ENCODE measurements around the gene PTGES3L.
"Not testable (repeated sequence)": the region's sequence is repeated elsewhere in the genome, so short reads cannot be mapped to it uniquely, and the experiment has no call there.

Gene PTGES3L

DNA sequence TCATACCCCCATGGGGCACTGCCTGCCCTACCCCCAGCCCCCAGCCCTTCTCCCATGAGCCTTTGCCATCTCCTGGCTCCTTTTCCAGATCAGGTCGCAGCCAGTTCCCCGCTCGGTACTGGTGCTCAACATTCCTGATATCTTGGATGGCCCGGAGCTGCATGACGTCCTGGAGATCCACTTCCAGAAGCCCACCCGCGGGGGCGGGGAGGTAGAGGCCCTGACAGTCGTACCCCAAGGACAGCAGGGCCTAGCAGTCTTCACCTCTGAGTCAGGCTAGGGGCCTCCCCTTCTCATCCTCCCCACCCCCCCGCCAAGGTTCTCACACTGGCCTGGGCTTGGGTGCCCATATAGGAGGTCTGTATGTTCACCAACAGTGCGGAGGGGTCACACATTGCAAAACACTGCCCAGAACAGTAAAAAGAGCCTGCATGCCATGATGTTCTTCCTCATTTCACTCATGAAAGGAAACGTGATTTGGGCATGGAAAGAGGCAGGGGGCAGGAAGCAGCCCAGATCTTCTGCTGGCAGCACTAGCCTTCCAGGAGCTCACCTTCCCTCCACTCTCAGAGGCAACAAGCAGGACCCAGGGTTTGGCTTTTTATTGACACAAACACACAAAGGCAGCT is 34.3 kb upstream of the PTGES3L start:
- DNase-seq: no peak

DNA sequence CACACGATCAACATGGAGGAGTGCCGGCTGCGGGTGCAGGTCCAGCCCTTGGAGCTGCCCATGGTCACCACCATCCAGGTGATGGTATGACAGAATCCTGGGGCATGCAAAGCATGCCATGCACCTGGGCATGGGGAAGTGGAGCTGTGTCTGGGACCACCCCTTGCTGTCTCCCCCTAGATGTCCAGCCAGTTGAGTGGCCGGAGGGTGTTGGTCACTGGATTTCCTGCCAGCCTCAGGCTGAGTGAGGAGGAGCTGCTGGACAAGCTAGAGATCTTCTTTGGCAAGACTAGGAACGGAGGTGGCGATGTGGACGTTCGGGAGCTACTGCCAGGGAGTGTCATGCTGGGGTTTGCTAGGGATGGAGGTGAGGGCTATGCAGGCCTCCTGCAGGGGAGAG is 33.4 kb upstream of the PTGES3L start:
- DNase-seq: no peak

DNA sequence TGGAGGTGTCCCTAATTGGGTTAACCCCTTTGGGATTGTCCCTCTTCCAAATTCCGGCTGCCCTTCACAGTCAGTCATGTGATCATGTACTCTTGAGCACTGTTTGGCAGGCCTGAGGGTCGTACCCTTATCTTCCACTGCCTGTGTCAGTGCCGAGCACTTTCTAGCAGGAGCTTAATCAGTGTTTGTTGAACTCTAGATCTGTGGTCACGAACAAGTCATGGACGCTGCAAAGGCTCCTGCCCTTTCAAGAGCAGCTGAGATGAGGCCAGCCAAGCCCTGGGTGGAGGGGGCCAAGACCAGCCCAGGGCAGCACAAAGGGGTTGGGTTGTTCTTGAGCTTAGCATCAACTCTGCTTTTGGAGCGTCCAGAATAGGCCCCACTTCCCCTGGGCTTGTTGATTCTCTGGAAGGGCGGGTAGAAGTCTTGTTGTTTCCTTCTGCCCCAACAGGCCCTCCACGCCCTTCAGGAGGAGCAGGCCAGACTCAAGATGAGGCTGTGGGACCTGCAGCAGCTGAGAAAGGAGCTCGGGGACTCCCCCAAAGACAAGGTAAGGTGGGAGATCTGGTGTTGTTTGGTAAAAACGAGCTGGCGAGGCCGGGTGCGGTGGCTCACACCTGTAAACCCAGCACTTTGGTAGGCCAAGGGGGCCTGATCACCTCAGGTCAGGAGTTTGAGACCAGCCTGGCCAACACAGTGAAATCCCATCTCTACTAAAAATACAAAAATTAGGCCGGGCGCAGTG is 32.0 kb upstream of the PTGES3L start:
- no peak for DNase-seq

DNA sequence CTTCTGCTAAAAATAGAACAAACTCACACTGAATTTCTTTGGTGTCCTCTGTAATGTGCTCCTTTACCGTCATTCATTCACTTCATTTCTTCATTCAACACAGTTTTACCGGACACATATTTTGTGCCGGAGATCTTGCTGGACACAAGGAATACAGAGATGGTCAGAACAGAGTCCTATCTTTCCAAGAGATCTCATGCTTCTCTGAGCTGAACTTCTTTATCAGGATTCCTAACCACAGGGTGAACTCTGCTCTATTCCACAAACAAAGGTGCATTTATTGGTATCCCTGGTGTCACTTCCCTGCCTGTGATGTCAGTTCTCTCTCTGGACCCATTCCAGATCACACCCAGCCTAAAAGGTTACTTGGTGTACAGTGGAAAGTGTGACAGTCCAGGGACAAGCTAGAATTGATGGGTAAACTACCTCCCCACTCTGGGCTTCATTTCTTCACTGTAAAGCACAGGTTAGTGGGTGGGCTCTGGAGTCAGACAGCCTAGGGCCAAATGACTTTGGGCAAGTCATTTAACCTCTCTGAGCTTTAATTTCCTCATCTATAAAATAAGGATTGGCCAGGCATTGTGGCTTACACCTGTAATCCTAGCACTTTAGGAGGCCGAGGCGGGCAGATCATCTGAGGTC is 30.9 kb upstream of the PTGES3L start:
- DNase-seq: no peak

DNA sequence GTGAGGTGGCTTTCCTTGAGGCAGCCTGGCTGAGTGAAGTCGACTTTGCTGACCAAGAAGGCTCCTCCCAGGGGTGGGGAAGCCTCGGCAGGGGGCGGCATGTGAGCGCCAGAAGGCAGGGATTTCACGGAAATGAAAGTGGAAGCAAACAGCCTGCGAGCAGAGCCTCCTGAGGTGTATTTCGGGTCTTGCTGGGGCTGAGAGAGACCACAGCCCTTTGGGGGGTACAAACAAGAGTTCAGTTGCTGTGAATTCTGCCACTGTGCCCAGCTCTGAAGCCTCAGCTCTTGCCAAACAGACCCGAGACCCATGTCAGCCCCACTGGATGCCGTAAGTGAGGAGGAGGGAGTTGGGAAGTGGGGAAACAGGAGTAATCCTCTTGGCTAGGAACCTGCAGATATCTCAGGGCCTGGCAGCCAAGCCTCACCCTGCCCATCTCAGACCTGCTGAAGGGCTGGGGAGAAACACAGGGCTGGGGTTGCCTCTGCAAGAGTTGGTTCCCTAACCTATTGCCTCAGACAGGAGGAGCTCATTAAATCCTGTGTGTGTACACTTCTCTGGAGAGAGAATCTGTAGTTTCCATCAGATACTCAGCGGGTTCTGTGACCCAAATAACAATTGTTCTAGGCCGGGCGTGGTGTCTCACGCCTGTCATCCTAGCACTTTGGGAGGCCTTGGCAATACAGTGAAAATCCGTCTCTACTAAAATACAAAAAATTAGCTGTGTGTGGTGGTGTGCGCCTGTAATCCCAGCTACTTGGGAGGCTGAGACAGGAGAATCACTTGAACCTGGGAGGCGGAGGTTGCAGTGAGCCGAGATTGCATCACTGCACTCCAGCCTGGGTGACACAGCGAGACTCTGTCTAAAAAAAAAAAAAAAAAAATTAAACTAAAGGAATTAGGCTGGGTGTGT is 27.0 kb upstream of the PTGES3L start, which contains the start of gene IFI35:
TSS of gene IFI35 (plus strand) at position 146 of the 913 bp plus-strand sequence. CDS start at position 310, 164 bp downstream.
- DNase-seq: peak; percentile 76

DNA sequence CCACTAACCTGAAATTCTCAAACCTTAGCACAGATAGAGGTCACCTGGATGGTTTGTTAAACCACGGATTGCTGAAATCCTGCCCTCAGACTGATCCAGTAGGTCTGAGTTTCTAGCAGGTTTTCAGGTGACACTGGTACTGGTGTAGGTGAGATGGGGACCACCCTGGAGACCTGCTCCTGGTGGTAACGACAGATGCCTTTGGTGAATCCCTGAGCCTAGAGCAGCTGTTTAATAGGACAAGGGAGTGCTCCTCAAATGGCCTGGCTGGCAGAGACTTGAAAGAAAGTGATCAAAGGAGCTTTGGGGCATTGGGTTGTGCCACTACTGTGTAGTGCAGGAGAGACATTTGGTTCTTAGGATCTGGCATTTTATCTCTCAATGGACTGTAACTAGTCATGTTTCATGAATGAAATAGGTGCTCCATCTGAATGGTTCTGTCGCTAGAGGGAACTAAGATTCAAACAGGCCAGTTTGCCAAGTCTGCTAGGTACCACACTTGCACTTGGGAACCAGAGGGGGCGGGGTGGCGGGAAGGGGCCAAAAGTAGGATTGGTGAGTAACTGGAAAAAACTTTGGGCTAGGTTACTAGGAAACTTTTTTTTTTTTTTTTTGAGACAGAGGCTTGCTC is 23.8 kb upstream of the PTGES3L start:
- no peak for DNase-seq

DNA sequence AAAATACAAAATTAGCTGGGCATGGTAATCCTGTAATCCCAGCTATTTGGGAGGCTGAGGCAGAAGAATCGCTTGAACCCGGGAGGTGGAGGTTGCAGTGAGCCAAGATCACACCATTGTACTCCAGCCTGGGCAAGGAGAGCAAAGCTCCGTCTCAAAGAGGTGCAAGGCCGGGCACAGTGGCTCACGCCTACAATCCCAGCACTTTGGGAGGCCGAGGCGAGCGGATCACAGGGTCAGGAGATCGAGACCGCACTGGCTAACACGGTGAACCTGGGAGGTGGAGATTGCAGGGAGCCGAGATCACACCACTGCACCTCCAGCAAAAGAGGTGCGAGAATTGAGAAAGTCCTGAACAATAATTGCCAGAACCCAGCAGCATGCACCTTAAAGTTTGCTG is 21.0 kb upstream of the PTGES3L start:
- DNase-seq: not testable (repeated sequence)

DNA sequence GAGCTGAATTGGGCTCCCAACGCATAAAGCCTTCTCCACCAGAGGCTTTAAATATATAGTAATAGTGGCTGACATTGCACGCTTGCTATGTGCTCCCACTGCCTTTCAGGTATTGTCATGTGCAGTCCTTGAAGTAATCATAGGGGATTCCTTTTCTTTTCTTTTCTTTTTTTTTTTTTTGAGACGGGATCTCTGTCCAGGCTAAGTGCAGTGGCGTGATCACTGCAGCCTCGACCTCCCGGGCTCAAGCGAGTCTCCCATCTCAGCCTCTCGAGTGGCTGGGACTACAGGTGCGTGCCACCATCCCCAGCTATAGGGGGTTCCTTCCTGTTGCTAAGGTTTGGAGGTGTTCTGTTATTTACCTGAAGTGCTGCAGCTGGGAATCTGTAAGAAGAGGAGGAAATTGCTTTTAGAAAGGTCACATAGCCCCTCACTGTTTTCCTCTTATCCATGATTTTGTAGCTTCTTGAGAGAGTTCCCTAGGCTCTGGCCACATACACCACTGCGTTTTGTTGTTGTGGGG is 19.2 kb upstream of the PTGES3L start:
- no peak for DNase-seq

DNA sequence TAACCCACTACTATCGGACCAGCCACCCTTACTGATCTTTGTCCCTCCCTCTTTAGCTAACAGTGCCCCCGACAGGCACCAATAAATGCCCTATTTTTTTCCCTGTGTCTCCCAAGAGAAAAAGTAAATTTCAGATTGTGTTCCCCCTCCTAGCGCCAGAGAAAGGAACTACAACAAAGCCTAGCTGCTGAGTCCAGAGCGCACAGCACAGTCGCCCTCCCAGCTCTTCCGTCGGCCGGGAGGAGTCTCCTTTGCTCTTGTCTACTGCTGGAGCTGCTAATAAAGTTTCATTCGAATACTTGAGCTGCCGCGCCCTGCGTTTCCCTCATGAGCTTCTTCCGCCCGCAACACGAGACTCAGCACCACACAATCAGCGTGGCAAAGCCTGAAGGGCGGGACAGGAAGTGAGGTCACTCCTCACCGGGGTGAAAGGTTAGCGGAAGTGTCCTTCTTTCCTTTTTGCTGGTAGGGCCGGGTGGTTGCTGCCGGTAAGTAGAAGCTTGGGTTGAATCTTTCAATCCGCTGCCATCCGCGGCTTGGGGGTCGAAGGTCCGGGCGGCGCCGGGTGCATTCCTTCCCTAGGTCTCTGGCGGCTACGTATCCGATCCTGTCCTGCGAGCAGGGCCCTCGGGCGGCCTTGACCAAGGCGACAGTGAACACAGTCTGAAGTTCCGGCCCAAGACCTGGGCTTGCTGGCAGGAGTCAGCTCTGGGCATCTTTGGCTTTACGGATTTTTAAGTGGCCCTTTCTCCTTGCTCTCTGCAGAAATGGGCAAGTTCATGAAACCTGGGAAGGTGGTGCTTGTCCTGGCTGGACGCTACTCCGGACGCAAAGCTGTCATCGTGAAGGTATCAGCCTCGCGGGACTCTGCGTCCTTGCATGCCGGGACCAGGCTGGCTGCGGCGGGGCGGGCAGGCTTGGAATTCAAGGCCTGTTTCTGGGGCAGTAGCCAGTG is 18.4 kb upstream of the PTGES3L start, which contains the start of gene RPL27:
TSS of gene RPL27 (plus strand) at position 436 of the 955 bp plus-strand sequence. CDS start at position 768, 332 bp downstream.
- DNase-seq: peak; percentile 99

DNA sequence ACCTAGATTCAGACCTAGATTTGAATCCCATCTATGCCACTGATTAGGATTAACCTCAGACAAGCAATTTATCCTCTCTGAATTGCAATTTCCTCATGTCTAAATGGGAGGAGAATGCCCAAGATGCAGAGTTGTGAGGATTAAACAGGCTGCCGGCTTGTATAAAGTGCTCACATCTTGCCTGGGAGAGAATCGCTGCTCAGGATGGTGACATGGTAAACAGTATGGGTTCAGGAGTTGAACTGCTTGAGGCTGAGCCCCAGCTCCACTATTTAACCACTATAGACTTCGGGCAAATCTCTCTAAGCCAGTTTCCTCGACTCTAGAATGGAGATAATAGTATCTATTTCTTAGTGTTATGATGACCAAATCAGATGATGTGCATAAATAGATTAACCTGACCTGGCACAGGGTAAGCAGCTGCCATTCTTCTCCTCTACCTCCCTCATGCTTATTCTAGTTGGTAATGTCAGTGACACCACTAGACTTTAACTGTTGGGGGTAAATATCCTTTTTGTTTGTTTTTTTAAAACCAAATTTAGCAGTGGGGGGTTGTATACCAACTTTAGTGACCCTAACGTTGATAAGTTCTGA is 17.6 kb upstream of the PTGES3L start:
- no peak for DNase-seq

DNA sequence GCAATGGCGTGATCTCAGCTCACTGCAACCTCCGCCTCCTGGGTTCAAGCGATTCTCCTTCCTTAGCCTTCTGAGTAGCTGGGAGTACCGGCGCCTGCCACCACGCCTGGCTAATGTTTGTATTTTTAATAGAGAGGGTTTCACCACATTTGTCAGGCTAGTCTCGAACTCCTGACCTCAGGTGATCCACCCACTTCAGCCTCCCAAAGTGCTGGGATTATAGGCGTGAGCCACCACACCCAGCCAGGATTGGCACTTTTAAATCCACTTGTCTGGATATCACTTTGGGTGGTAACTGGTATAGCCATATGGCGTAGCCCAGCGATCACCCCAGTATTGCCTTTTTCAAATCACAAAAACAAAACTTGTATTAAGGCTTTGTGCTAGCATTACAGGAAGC is 14.0 kb upstream of the PTGES3L start:
- DNase-seq: not testable (repeated sequence)

DNA sequence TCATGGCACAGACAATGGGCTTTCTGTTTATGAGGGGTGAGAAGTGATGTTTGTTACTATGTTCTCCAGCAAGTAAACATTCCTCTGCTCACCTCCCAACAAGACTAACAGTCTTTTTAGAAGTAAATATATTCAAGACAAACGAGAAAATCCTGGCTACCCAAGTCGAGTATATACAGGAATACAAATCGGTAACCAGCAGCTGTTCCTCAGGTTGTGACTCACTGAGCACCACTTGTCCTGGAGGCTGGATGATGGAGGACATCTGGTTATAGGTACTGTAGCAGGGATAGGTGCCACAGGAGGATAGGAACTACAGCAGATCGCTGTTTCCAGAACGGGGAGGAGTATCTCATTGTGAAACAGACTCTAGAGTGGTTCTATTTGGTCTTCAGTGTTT is 13.0 kb upstream of the PTGES3L start:
- no peak for DNase-seq

DNA sequence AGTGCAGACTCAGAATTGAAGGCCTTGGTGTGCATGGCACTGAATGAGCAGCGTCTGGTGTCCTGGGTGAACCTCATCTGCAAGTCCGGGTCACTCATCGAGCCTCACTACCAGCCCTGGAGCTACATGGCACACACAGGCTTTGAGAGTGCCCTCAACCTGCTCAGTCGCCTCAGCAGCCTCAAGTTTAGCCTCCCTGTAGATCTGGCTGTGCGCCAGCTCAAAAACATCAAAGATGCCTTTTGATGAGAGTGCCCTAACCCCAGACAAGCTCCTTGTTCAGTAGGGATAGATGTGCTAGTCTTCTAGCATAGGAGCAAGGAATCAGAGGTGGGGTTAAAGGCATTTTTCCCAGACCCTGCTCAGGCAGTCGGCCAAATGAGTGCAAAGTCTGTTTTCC is 11.6 kb upstream of the PTGES3L start:
- DNase-seq: no peak

DNA sequence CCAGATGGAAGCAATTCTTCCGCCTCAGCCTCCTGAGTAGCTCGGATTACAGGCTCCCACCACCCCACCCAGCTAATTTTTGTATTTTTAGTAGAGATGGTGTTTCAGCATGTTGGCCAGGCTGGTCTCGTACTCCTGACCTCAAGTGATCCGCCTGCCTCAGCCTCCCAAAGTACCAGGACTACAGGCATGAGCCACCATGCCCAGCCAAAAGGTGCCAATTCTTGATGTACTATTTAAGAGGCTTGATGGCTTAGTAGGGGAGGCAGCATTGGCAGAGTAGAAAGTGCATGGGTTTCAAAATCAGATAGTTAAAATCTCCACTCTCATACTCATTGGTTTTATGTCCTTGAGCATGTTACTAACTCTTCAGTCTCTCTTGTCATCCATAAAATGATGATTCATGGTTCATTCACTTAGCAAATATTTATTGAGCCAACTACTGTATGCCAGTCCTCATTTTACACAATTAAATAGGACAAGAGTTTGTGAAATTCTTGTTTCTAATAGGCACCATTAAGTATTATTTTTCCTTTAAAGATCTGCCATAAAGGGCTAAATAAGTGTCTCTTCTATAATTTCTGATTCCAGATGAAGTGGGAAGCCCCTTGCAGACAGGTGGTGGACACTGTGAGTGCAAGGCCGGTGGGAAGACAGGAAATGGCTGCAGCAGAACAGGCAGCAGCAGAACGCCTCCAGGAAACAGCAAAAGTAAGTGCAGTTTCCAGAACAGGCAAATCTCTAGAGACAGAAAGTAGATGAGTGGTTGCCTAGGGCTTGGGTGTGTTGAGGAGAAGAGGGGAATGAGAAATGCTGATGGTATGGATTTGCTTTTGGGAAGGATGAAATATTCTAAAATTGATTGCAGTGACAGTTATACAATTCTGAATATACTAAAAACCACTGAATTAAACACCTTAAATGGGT is 10.1 kb upstream of the PTGES3L start:
- DNase-seq: no peak

DNA sequence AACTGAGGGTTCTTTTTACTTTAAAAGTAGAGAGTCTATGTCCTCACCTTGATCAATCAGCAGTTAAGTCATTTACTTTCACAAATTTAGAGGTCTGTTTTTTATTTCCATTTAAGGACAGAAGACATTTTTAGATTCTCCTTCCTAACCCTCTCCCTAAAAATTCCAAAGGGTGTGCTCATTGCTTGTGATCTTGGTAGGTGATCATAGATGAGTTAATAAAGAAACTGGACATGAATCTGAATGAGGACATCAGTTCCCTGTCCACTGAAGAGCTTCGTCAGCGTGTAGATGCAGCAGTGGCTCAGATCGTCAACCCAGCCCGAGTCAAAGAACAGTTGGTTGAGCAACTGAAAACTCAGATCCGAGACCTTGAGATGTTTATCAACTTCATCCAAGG is 9.3 kb upstream of the PTGES3L start:
- no peak for DNase-seq

DNA sequence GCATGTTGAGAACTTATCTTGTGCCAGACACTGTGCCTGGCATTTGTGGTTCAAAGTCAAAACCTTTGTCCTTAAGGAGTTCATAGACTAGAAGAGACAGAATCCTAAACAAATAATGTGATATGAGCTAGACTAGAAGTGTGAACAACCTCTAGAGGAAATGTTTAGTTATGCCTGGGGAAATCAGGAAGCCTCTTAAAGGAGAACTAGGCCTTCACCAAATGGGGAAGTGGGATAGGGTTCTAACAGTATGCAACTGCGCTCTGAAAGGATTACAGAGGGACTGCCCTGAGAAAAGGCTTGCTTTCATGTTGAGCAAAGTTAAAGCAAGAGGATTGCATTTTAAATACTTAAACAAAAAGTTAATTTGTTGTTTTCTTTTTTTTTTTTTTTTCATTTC is 5.3 kb upstream of the PTGES3L start:
- DNase-seq: no peak

DNA sequence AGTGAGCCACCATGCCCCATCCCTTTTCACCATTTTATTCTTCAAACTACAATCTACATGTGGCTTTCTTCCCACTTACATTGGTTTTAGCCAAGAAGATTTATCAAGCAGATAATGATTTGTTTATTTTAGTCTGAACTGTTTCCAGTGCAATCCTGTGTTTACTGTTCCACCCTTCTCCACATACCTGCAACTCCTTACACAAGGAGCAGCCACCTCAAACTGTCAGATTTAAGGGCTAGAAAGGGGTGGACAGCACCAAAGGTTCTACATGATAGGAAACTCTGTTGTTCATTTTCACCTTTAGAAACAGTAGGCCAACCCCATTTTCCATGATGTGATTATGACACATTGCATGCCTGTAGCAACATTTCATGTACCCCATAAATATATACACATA is 2.4 kb upstream of the PTGES3L start:
- DNase-seq: no peak

DNA sequence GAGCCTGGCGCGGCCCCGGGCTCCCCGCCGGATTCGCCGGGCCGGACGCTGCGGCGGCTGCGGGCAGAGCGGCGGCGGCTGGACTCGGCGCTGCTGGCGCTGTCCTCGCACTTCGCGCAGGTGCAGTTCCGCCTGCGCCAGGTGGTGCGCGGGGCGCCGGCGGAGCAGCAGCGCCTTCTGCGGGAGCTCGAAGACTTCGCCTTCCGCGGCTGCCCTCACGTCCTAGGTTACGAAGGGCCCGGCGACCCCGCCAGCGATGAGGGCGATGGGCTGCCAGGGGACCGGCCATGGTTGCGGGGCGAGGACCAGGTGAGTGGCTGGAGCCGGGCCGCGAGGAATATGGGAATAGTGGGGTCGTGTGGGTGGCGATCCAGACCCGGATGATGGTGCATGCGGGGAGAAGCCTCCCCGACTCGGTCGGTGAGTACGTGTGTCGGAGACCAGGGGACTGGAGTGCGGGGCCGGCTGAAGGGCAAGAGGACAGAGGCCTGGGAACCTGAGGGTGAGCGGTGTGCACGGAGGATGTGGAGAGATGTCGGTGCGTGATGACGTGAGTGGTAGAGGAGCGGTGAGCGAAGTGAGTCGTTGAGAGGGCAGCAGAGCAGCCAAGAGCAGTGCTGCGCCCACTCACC is 1.0 kb upstream of the PTGES3L start:
- no peak for DNase-seq

DNA sequence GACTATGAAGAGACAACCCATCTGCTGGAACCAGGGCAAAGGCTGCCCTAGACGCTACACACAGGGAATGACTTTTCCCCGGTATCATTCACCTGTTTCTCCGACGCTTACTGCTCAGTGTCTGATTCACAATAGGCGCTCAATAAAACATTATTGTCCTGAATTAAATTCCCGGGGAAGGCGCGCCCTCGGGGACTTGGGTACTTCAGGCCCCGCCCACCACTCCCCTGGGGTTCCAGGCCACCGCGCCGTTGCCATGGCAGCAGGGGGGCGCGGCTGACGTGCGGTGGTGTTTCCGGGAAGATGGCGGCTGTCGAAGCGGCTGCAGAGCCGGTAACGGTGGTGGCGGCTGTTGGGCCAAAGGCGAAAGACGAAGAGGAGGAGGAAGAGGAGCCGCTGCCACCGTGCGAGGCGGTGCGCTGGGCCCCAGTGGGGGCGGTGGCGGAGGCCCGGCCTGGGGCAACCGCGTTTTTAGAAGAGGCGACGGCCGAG is 440 bp upstream of the PTGES3L start, which contains the start of gene RUNDC1:
TSS of gene RUNDC1 (plus strand) at position 292 of the 492 bp plus-strand sequence. CDS start at position 304, 12 bp downstream.
- peak; percentile 89 for DNase-seq

Data from midbrain (tissue), 1 donor.